GM19452 (cell line): ENCODE measurements around the gene SLC7A7.
"Not testable (repeated sequence)": the region's sequence is repeated elsewhere in the genome, so short reads cannot be mapped to it uniquely, and the experiment has no call there.

Experiments
- ATAC-seq: cut with Tn5 transposase; IDR thresholded peaks from one replicate; pipeline ENCODE4 v1.9.1; 2021; ENCODE audit not compliant: unreplicated experiment

Gene SLC7A7

DNA sequence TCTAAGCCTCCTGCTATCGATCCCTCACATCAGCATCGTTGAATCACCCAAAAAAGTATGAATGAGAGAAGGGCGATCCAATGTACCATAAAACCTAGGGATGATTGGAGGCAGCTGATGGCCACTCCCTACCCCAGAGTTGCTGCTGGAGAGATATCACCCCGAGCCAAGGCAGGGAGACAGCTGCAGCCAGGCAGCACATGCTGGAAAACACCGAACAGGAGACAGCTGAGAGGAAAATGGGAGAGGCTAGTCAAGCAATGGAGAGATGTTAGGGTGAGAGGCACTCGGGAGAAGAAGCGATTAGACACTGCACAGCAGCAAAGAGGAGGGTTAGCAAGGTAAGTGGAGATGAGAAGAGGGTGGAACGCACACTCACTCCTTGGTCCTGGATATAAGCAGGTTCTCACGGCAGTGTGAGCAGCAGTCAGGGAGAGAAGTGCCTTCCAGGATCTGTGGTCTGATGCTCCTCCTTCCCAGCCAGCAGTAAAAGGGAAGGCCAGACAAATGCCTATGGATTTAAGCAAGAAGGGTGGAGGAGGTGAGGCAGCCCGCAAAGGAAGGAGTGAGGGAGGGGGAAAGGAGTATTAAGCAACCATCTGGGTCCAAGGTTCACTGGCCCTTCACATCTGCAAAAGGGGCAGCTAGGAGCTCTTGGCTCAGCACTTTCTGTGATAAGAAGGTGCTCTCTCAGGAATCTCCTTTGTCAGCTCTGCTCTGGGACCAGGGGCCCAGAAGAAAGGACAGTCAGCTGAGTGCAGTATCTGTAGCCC is at the start of gene SLC7A7:
Gene SLC7A7 (minus strand): TSS at position 495 of the 773 bp plus-strand sequence. CDS start 2,037 bp downstream, outside the sequence.
- no peak for ATAC-seq

DNA sequence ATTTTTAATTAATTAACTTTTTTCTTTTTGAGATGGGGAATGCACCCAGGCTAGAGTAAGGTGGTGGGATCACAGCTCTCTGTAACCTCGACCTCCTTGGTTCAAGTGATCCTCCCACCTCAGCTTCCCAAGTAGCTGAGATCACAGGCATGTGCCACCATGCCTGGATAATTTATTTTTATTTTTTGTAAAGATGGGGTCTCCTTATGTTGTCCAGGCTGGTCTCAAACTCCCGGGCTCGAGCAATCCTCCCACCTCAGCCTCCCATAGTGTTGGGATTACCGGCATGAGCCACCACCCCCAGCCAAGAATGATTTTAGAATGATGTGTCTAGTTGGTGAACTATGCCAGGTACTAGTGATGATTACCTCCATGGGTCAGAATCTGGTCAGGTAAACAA is 49.7 kb upstream of the SLC7A7 start:
- ATAC-seq: no peak

DNA sequence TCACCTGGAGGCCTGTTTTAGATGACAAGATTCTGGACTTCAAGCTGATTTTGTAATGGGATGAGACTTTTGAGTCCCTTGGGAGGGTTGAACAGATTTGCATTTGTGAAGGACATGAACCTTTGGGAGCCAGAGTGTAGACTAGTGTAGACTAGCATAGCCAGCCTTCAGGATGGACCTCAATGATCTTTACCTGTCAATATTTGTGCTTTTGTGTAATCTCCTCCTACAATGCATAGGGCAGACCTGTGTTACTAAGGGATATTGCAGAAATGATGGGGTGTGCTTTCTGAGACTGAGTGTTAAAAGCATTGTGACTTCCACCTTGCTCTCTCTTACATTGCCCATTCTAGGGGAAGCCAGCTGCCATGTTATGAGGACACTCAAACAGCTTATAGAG is 46.4 kb upstream of the SLC7A7 start:
- no peak for ATAC-seq

DNA sequence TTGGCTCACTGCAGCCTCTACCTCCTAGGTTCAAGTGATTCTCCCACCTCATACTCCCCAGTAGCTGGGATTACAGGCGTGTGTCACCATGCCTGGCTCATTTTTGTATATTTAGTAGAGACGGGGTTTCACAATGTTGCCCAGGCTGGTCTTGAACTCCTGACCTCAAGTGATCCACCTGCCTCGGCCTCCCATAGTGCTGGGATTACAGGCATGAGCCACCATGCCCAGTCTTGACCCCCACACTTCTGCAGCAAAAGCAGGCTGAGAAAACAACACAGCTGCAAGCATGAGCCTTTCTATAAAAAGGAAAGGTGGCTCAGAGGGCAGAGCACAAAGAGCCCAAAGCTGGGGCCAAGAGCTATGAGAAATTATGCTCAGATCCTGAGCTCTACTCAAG is 45.1 kb upstream of the SLC7A7 start:
- ATAC-seq: not testable (repeated sequence)

DNA sequence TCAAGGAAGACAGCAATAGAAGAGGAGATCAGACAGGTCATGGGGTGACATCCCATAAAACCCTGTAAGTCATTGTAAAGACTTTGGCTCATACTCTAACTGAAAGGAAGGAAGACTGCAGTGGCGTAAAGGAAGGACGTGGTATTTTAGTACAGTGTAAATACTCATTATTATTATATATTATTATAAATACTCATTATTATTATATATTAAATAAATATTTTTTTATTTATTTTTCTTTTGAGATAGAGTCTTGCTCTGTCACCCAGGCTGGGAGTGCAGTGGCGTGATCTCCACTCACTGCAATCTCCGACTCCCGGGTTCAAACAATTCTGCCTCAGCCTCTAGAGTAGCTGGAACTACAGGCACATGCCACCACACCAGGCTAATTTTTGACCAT is 41.2 kb upstream of the SLC7A7 start:
- no peak for ATAC-seq

DNA sequence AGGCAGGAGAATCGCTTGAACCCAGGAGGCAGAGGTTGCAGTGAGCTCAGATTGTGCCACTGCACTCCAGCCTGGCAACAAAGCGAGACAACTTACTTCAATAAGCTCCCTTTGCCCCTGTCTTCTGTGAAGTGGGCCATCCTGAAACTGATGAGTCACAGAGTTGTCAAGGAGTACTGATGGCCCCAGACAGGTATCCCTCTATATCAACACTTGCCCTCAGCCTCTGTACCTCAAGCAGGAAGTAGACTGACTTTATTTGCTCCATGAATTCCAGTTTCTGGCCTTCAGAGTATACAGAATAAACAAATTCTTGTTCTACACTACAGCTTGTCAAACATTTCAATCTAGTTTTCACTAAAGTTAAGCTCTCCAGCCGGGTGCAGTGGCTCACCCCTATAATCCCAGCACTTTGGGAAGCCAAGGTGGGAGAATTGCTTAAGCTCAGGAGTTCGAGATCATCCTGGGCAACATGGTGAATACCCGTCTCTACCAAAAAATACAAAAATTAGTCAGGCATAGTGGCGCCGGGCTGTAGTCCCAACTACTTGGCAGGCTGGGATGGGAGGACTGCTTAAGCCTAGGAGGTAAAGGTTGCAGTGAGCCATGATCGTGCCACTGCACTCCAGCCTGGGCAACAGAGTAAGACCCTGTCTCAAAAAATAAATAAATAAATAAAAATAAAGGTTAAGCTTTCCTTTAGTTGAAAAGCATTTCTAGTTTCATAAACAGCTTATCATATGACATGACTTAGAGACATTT is 39.9 kb upstream of the SLC7A7 start:
- ATAC-seq: no peak

DNA sequence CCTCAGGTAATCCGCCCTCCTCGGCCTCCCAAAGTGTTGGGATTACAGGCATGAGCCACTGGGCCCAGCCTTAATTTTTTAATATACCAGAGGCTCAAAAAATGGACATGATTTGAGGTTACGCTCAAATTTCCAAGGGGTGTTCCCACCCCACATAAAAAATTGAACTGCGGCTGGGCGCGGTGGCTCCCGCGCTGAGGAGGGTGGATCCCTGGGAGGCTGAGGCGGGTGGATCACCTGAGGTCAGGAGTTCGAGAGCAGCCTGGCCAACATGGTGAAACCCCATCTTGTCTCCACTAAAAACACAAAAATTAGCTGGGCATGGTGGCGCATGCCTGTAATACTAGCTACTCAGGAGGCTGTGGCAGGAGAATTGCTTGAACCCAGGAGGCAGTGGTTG is 39.1 kb upstream of the SLC7A7 start:
- not testable (repeated sequence) for ATAC-seq

DNA sequence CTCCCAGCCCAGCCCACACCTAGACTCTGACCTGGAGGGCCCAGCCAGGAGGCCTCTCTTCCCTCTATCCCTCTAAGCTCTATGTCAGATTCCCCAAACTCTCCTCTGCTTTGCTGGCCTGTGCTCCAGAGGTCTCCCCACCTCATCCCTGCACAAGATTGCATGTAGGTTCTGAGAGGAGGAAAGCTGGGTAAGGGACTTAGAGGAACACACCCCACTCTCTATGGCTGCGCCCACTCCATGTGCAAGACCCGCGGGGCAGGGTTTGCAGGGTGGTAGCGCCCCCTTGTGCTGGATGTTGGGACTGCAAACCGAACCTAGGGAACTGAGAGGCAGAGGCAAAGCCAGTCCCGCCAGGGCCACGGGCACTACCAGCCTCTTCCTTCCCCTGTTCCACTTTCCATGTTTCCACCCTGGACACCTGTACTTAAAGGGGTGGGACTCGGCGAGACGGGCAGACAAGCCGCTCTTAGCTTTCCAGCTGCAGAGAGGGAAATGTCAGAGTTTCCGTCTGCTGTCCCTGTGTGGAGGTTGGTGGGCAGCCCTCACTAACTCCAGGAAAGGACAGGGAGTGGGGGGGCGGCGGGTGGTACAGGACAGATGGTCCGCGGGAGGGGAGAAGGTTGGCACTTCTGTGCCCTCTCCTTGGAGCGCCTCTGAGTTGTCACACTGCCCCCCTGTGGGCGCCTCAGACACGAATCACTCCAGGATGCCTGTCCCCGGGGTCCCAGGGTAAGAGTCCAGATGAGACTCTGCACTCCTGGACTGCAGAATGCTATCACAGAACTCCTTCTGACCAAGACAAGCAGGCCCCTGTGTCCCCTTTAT is 37.9 kb upstream of the SLC7A7 start:
- ATAC-seq: peak; percentile 75

DNA sequence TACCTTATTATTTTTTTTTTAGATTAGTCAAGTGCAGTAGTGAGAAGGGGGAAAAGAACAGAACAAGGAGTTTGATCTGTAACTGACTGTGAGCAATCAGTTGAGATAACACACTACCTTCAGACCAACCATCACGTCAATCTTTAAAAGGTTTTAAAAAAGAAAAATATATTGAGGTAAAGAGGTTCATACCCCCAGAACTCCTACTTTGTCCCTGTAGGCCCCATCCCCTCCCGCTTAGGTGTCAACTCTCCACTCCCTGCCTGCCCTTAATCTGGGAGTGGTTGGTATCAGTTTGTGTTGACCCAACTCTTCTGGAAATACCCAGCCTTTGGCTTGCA is 37.3 kb upstream of the SLC7A7 start:
- ATAC-seq: no peak

DNA sequence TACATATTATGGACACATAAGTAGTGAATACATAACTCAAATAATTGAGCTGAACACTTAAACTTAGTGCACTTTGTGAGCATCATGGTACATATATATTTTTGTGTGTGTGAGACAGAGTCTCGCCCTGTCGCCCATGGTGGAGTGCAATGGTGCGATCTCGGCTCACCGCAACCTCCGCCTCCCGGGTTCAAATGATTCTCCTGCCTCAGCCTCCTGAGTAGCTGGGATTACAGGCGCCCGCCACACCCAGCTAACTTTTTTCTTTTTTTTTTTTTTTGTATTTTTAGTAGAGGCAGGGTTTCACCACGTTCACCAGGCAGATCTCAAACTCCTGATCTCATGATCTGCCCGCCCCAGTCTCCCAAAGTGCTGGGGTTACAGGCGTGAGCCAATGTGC is 36.9 kb upstream of the SLC7A7 start:
- ATAC-seq: not testable (repeated sequence)

DNA sequence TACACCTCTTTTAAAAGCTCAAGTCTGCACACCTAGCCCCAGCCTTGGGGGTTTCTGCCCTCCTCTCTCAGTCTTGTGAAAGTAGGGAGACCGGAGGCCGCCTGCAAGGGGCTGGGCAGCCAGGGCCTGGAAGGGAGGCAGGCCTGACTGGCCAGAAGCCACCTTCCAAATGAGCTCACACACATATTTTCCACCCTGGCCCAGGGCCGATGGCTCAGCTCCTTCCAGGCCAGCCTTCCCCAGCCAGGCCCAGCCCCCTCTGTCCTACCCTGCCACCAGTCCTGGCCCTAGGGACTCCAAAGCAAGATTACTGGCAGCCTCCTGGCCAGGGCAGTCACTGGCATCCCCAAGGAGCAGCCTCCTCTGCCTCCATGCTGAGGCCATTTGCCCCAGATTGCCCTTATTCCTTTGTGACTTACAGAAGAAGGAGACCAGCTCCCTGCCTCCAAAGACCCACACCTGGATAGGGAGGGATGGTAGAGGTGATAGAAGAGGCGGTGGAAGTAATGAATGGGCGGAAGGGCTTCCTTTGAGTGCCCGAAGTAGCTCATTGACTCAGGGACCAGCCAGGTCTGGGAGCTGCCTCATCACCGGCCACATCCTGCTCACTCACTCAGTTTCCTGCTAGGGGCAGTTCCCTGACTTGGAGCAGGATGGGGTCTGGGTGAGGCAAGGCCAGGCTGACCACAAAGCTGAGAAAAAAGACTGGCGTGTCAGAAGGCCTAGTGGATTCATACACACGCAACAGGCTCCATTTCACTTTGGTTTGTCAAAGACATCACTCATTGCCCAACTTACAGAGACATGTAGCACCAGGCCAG is 35.9 kb upstream of the SLC7A7 start:
- ATAC-seq: no peak

DNA sequence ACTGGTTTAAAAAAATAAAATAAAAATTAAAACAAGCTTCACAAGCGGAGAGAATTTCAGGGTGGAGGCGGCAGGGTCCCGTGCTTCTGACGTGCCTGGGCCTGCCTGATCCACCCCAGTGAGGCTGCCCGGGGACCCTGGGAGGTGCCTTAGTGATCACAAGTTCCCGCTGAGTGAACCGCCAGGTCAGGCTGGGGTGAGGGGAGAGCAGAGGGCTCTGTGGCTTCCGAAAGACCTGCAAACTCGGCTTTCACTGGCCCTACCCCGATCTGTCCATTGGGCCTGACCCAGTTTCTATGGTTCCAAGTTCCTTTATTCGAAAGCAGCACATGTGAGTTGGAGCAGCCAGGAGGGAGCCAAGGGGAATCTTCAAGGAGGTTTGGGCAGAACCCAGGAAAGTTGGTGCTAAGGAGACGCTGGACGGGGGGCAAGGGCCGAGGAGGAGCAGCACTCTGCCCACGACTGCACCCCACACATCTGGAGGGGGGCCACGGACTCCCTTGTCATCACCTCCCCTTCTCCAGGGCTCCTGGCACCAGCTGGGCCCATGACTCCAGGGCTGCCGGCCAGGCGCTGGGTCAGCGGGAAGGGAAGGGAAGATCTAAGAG is 34.1 kb upstream of the SLC7A7 start:
- no peak for ATAC-seq

DNA sequence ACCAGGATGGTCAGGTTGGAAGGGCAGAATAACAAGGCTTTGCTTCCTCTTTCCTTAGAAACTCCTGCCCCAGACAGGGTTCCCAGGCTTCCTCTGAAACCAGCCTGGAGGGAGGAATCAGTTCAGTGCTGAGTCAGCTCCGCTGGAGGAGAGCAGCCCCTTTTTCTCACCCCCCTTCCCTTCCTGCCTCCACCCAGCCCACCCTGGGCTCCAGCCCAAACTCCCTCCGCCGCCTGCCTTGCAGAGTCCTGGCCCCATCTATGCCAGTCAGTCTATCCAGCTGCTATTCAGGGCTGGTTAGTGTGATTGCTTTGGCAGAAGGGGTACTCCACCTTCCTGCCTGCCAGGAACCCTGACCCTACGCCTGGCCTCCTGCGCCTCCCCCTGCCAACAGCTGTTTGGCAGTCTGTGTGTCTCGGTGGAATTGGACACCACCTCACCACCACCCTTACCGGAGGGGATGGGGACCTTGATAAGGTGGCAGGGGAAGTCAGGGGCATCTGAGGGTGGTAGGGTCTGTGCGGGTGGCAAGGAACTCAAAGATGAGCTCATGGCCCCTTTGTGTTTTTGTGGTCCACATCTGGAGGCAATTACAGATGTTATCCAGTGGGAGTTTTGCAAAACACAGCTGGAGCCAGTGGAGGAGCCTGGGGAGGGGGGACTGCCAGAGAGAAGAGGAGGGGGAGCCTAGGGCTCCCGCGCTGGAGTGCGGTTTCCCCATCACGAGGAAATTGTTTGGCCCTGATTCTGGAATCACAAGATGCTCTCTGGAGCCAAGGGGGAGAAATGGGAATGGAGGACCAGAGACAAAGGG is 33.3 kb upstream of the SLC7A7 start:
- ATAC-seq: no peak

DNA sequence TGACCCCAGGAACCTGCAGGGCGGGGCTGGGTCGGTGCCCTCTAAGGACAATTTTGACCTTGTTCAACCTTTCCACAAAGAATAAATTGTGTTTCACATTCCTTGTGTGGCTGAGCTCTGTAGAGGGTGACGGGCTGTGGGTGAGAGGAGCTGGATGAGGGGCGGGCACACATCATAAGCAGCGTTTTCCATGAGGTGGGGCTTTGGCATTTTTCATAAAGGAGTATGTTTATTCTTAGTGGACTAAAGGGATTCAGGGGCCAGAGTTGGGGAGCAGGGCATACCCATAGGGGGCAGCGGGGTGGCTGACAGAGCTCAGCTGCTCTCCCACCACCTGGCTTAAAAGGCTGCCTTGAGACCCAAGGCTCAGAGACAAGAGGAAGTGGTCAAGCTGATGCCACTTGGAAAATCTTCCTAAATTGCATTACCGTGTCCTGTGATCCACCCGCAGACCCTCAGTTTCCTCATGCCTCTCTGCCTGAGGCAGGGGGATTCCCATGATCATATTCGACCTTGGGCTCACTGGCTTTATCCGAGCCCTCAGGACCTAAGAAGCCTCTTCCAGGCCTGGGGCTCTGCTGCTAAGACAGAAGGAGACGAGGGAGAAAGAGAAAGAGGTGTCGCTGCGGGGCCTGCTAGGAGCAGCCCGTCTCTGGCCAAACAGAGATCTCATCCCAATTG is 32.6 kb upstream of the SLC7A7 start:
- ATAC-seq: no peak

DNA sequence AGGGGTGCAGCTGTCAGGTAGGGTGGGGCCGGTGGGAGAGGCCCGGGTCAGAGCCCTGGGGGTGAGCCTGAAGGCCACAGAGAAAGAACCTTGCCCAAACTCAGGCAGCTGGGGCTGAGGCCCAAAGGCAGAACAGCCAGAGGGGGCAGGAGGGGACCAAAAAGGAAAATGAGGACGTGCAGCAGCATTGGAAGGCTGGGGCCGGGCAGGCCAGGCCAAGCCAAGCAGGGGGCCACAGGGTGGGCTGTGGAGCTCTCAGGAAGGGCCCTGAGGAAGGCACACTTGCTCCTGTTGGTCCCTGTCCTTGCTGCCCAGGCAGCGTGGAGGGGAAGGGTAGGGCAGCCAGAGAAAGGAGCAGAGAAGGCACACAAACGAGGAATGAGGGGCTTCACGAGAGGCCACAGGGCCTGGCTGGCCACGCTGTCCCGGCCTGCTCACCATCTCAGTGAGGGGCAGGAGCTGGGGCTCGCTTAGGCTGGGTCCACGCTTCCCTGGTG is 31.6 kb upstream of the SLC7A7 start:
- ATAC-seq: no peak

DNA sequence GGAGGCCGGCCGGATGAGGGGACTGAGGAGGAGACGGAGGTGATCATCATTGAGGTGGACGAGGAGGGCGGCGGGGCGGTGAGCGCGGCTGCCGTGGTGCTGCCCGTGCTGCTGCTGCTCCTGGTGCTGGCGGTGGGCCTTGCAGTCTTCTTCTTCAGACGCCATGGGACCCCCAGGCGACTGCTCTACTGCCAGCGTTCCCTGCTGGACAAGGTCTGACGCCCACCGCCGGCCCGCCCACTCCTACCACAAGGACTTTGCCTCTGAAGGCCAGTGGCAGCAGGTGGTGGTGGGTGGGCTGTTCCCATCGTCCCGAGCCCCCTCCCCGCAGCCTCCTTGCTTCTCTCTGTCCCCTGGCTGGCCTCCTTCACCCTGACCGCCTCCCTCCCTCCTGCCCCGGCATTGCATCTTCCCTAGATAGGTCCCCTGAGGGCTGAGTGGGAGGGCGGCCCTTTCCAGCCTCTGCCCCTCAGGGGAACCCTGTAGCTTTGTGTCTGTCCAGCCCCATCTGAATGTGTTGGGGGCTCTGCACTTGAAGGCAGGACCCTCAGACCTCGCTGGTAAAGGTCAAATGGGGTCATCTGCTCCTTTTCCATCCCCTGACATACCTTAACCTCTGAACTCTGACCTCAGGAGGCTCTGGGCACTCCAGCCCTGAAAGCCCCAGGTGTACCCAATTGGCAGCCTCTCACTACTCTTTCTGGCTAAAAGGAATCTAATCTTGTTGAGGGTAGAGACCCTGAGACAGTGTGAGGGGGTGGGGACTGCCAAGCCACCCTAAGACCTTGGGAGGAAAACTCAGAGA is 30.8 kb upstream of the SLC7A7 start:
- no peak for ATAC-seq

DNA sequence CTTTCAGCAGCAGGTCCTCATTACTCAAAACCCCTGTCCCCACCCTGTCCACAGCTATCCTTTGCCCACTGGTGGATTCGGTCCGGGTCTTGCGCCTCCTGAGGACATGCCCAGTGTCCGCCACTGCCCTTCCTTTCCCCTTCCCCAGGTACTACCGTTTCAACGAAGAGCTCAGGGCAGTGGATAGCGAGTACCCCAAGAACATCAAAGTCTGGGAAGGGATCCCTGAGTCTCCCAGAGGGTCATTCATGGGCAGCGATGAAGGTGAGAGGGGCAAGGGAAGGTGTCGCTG is 29.8 kb upstream of the SLC7A7 start:
- no peak for ATAC-seq
